Colon (tissue), 2 donors: Measurements from ENCODE around the gene RPF1.
"Not testable (repeated sequence)": the region's sequence is repeated elsewhere in the genome, so short reads cannot be mapped to it uniquely, and the experiment has no call there.

ENCODE experiments used
- FAIRE-seq: peaks from 2 replicates; lab custom pipeline; 2012; peaks lifted over from hg19 to GRCh38; lab: Jason Lieb, UNC
- donor health status: control.
- donor health status: control.

The RPF1 gene

GRCh38 chr1:84493747-84494146 is 14.7 kb downstream of the RPF1 start:
- FAIRE-seq, result no peak

GRCh38 chr1:84496498-84496897 is 17.4 kb downstream of the RPF1 start:
- FAIRE-seq, result no peak

- FAIRE-seq, result no peak
Observed at GRCh38 chr1:84497631-84498275, 18.7 kb downstream of the RPF1 start.

- no peak for FAIRE-seq
Observed at GRCh38 chr1:84502927-84503326, 23.9 kb downstream of the RPF1 start.

GRCh38 chr1:84504580-84505492 is 25.8 kb downstream of the RPF1 start:
- no peak for FAIRE-seq

- FAIRE-seq, result no peak
Observed at GRCh38 chr1:84505493-84506001, 26.5 kb downstream of the RPF1 start.

- no peak for FAIRE-seq
Observed at GRCh38 chr1:84506002-84506728, 27.1 kb downstream of the RPF1 start, which contains the start of the genes GNG5 and SPATA1. Gene GNG5 (minus strand): TSS chr1:84506581. CDS start chr1:84506091, 490 bp downstream. Gene SPATA1 (plus strand): TSS chr1:84506386. CDS start chr1:84516360, 9,974 bp downstream.

- no peak for FAIRE-seq
Observed at GRCh38 chr1:84506729-84507453, 27.8 kb downstream of the RPF1 start.

- not testable (repeated sequence) for FAIRE-seq
Observed at GRCh38 chr1:84507887-84508286, 28.8 kb downstream of the RPF1 start.

GRCh38 chr1:84508510-84508909 is 29.4 kb downstream of the RPF1 start:
- FAIRE-seq, result no peak

- FAIRE-seq, result no peak
Observed at GRCh38 chr1:84509029-84509428, 30.0 kb downstream of the RPF1 start.

GRCh38 chr1:84510165-84510564 is 31.1 kb downstream of the RPF1 start:
- no peak for FAIRE-seq

GRCh38 chr1:84510668-84511067 is 31.6 kb downstream of the RPF1 start:
- FAIRE-seq, result no peak

- FAIRE-seq, result no peak
Observed at GRCh38 chr1:84524590-84524989, 45.5 kb downstream of the RPF1 start.

GRCh38 chr1:84525779-84526178 is 46.7 kb downstream of the RPF1 start:
- no peak for FAIRE-seq

GRCh38 chr1:84538599-84538998 is 59.5 kb downstream of the RPF1 start:
- FAIRE-seq, result no peak

GRCh38 chr1:84539972-84540371 is 60.9 kb downstream of the RPF1 start:
- no peak for FAIRE-seq

GRCh38 chr1:84540759-84541158 is 61.7 kb downstream of the RPF1 start:
- no peak for FAIRE-seq

- FAIRE-seq, result no peak
Observed at GRCh38 chr1:84541679-84542078, 62.6 kb downstream of the RPF1 start.
